ENCODE results near the gene NPAS3.

The NPAS3 gene

DNA sequence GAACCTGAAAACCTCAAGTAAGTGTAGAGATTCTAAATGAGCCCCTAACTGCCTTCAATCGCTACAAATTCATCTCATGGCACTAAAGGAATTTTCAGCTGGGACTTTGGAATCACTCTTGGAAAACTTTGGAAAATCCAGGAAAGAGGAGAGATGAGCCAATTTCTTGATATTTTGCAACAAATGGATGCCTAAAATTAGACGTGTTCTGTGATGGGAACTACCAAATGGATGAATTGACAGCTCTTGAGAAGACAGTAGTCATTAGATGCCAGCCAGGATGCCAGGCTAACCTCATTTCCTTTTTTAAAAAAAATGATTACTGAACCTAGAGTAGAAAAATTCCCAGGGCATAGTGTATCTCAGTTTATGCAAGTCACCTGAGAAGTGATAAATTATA, 78.3 kb downstream of the NPAS3 start:
- DNase-seq: no peak

DNA sequence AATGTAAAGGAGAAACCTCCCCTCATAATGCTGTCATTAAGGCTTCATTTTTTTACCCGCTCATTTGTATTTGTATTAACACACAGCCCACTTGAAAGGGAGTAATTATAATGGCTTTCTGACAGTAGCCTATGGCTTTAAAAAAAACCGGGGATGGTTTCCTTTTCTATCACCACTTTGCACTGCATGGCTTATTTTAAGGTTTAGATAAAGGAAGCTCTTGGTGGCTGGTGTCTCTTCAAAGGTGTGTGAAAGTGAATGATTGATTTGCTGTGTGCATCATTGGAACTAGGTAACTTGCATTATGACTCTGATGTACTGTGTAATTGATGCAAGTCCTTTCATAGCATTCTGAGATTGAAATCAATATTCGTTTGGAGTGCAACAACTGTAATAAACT, 80.7 kb downstream of the NPAS3 start:
- no peak for DNase-seq

DNA sequence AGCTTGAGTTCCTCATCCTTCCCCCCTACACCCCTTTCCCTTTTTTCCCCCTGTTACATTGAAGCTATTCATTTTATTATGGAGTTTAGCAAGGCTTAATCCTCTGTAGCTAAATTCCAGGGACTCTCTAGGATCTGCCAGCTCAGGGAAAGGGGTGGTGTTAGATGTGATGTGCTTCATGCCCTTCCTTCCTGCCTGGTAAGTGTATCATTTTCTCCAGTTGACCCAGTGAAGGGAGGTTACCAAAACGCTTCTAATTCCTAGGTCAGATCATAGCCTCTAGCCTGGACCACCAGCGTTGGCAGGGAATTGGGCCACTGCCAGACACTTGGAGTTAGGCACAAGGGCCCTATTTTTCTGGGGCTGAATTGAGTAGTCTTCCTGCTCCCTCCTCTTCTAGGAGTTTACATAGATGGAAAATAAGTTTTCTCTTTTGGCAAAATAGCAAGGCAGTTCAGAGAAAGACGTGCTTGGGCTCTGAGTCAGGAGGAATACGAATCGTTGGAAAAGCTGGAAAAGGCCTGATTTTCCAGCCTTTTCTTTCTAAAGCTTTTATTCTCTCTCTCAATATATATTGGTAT, 88.3 kb downstream of the NPAS3 start:
- DNase-seq: no peak

DNA sequence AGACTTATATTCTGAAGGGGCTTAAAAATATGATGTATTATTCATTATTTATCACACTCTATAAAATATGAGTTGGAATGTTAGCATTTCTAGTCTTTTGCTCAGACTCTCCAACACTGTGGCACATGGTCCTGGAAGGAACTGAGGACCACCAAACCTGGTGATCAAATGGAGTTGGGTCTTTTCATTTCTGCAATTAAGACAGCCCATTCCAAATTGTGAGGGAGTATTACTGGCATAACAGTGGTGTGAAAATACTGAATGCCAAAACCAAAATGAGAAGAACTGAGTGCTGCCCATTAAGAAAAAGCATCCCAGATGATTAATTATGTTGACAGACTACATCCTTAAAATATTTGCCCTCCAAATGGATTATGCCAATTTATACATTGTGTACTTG, 90.8 kb downstream of the NPAS3 start:
- no peak for DNase-seq

DNA sequence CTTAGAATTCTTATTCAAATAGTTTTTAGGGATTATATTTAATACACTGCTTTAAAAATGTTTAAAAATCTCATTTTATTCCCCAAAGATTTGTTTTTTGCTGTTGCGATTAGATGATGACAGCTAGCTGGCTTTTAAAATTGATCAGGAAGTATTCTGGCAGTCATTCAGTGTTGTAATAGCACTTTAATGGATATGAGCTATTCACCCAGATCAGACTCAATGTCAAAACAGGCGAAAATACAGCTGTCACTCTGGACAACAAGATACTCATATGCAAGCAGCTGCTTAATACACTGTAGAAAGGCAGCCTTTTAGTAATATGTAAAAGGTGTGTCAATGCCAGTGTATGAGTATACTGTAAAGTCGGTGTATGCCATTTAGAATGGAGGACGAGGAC, 91.7 kb downstream of the NPAS3 start:
- DNase-seq: no peak

DNA sequence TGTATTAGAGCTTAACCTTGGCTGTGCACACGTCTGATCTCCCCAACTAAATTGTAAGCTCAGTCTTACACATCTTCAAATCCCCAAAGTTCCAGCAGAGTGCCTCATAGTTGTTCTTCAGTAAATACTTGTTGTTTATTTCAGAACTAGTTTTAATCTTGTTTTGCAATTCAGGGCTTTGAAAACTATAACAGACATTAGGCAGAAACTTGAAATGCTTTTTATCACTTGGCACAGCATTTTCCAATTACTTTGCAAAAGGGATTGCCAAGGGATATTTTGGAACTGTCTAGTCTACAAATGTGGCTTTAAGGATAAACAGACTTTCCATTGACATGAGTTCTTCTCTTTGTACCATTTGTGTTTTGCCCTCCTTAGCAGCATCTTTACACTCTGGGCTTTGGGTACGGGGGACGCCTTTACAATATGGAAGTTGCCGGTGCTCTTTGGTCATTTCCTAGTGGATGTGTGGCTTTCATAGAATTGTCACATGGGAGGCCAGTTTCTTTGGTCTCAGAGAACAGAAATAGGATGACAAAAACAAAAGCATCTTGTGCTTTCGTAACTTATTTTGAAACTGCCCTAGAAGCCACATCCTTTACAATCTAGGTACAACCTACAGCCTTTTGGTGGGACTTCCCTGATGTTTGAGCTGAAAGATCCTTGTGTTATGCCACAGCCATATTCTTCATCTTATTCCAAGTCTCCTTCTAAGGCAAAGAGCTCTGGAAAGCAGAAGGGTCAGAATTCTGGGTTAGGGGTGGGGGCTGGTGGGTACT, 96.9 kb downstream of the NPAS3 start:
- no peak for DNase-seq

DNA sequence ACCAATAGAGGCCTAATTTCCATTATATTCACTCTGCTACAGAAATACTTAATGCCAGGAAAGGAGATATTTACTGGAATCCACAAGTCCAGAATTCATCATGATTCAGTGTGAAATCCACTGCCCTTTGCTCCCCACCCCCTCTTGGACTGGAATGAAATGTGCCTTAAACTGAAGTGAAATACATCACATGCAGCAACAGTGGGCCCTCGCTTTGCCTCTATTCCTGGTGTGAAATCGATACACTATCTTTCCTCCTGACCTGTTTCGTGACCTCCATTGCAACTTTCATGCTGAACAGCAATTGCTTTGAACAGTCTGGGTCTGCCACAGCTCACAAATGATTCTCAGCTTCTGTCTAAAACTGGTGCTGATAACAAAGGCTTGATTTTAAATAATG, 100.6 kb downstream of the NPAS3 start:
- DNase-seq: no peak

DNA sequence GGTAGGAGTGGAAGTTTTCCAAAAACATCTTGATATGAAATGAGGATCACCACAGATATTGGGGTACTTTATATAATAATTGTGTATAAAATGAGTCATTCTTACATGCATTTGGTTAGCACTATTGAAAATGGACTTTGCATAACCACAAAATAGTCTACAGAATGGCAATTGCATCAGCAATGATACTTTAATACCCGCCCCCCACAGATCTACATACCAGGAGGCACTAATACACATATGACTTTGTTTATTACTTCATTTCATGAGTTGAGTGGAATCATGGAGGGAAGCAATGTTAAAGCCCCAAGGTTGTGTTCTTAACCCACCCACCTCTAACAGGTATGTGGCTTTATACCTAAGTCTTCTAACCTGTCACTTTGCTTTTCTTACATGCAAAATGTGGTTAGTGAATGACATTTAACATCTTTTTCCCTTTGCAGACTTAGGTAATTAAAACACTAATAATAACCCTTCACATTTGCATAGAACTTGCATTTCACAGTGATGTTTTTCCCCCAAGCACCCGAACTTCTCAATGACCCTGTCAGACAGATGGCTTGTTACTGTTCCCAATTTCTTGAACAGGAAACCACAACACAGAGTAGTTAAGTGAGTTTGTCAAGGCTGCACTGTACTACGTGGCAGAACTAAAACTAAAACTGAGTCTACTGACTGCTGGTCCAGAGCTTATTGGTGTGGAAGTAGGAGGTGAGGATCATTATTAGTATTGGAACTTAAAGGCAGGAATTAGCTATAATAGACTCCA, 101.9 kb downstream of the NPAS3 start:
- no peak for DNase-seq

DNA sequence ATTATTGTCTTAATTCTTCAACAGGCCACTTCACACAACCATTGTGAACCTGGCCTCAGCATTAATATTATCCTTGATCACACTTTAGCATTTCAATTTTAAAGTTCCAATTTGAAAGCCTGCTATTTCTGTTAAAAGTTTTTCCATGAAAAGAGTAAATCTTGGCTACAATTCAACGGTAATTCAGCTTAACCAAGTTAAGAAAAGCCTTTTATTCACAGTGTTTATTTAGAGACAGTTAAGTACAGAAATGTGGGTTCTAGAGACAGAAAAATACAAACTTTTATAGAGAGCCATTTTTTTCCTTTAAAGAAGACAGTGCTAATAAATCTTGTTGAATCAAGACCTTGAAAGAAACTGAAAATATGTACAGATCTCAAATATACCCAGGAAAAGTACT, 103.9 kb downstream of the NPAS3 start:
- no peak for DNase-seq

DNA sequence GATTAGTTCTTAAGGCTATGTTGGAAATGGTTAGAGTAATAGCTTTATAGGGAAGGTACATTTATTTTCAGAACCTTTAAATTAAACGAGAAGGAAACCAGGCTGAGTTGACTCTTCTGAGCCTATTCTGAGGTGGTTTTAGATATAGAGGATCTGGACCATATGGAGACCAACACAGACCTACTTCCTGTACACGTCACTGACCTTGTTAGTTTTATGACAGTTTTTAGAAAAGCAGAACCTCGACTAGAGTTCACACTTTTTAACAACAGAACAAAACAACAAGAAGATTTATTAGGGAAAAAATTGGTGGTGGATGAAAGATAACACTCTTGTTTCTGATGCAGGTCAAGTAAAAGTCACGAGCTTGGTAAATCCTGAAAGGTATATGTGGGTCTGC, 107.1 kb downstream of the NPAS3 start:
- no peak for DNase-seq

DNA sequence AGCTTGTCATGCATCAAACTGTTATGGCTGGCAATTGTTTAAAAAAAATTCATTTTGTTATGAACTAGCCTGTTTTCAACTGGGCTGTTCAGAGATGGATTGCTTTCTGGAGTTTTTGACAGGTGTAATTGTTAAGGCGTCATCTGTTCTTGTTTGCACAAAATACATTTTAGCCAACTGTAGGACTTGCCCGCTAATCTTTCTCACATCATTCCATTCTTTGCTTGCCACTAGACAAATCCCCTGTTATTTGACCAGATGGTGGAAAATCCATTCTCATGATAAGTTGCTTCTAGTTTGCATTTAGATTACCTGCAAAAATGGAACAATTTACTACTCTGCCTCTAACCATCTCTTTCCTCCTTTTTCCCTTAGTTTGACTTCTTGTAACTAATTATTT, 114.3 kb downstream of the NPAS3 start:
- no peak for DNase-seq

DNA sequence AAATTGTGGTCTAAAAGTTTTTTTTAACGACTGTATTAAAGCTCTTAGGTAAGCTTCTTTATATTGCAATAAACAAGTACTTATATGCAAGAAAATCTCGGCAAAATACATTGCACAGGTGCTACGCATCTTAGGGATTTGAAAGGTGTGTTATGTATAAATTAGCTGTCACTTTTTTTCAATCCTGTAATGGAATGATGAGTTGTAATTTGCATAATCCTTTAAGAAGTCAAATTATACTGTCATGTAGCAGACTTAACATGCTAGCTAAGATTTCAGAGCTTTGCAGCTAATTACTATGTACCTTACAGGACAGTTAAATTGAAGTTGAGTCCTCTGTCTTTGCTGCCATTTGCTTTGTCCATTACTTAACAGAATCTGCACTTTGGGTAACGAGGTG, 117.5 kb downstream of the NPAS3 start:
- no peak for DNase-seq

DNA sequence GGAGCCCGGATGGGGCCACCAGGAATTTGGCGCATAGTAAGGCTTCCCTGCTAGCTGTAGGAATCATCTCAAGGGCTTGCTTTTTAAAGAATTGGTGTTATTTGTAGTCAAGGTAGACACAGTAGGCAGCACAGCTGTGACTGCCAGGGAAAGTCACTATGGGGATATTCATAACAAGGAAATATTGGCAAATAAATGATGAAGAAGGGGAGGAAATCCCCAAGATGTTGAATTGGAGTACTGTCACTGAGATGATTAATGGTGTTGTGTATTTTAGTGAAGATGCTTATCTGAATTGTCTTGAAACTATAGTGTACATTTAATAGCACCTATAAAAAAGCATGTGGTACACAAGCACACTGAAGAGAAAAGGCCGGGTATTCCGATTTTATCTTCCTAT, 118.9 kb downstream of the NPAS3 start:
- DNase-seq: no peak

DNA sequence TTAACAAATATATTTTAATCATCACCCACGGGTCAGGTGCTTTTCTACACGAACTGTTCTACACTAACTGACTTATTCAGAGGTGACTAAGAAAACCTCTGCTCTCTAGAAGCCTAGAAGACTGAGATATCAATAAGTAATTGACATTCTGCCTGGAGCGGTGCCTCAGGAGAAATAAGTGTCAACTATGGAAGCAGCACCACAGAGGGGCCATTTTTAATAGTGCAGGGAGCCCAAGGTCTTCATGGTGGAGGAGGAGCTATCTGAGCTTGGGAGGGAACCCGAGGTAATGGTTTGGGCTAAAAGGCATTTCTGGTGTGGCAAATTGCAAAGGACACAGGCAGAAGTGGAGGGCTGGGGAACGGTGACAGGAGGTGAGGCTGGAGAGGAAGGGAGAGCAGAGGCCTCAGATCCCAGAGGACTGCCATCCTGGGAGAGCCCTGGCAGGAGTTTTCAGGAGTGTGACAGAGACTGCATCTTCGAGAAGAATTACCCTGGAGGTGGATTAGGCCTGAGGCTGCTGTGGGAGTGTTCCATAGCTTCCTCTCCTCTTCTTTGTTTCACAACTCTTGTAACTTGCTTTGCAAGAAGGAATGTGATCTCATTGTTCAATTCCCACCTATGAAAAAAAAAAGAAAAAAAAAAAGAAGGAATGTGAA, 123.1 kb downstream of the NPAS3 start:
- no peak for DNase-seq

DNA sequence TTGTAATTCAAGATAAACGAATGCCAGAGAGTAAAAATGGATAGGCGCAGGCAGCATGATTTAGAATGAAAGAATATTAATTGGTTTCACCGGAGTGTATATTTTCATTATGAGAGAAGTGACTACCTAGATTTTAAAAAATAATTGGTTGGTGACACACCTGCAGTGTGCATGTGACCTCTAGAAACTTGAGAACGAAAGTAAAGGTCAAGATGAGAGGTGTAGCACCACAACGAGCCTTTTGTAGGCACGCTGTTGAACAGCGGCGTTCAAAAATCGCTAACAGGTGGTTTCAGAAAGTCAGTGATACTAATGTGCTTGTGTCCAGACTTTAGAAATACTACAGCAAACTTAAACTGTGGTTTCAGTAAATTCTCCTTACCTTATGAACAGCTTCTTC, 123.8 kb downstream of the NPAS3 start:
- DNase-seq: no peak

DNA sequence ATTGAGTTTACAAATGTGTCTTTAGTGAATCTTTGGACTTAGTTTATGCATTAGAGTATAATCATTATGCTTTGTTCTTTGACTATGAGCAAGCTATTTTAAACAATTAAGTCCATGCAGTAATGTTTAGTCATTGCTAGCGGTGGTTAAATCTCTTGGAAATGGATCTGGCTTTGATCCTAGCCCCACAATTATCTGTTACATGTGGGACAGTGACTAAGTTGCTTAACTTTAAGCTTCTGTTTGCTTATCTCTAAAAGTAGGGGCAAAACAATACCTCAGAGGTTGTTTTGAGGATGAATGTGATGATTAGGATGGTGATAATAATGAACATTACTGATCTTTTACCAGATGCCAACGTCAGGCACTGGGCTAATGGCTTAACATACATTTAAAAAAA, 124.2 kb downstream of the NPAS3 start:
- no peak for DNase-seq

DNA sequence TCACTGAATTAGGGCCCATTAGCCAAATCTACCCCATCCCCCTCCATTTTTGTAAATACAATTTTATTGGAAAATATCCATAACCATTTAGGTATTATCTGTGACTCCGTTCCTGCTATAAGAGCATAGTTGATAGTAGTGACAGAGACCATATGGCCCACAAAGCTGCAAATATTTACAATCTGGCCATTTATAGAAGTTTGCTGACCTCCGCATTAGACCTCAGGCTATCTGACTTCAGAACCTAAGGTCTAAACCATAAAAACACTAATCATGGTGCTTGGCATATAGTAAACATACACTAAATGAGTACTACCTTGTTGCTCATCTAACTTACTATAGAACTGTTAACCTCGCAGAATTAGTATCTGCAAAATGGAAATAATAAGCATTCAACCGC, 124.8 kb downstream of the NPAS3 start:
- DNase-seq: no peak

DNA sequence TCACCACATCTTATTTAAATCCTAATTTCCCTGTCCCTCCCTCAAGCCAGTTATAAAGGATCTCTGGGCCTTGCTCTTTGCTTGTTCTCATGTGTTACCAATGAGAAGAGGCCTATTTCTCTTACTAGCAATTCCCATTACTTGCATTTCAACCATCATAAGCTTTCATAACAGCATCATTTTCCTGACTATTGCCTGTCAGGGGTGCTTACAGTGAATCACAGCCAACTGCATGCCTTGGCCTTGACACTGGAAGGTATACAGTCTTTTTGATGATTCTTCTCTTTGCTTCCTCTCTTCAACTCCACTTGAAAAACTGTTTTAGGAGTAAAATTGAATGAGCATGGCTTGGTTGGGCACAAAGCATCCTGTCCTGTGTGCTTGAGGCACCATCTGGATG, 127.0 kb downstream of the NPAS3 start:
- DNase-seq: no peak

DNA sequence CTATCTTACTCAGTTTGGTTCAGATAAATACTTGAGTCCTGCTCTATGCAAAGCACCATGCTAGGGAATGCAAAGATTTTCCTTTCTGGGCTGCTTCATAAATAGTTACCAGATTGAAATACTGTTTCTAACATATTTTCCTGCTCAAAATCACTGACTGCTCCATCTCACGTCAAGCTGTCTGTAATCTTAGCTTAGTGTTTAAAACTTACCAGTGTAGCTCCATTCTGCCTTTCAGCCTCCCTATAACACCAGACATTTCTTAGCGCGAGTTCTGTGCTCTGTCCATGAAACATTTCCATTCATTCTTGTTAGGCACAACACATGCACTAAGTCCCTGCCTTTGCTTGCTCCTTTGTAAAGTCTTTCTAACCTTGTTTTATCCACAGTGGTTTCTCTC, 129.4 kb downstream of the NPAS3 start:
- no peak for DNase-seq

DNA sequence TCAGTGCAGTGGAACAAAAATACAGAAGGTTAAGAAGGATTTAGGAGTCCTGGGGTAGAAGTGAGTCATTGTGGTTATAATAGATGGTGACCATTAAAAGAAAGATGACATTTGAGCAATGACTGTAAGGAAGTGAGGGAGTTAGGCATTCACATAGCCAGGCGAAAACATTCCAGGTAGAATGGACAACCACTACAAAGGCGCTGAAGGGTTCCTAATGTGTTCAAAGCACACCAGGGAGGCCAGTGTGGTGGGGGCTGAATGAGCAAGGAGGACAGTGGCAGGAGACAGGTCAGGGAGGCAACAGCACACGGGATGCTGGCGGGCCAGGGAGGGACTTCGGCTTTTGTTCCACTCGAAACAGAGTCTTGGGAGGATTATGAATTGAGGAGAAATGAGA, 129.9 kb downstream of the NPAS3 start:
- DNase-seq: no peak

DNA sequence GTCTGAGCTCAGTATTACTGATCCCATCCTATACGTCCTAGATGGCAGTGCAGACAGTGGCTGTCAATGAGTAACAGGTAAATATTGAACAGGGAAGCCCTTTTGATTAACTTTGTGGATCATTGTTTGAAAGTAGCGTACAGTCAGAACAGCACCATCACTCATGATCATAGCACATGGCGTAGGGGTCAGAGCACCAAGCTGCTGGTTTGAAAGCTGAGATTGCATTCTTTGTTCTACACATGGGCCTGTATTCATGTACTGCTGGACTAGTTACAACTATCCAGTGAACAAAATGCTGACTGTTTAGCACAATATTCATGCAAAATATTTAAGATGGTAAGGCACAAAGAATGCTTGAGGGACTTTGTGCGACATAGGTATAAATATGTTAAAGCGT, 131.8 kb downstream of the NPAS3 start:
- no peak for DNase-seq

DNA sequence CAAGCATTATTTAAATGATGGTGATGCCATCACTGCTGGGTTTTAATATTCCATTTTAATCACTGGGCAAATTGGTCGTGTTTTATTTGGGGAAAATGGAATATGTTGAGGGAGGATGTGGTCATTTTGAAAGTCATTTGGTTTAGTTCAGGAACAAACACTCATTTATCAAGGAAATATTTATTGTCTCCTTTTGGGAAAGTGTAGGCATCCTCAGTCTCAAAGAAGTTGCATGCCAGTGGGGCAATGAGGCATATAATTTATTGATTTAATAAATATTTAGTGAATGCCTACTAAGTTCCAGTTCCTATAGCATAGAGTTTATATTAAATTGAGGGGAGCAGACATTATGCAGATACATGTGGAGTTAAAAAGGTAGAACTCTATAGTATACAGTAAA, 134.3 kb downstream of the NPAS3 start:
- no peak for DNase-seq

DNA sequence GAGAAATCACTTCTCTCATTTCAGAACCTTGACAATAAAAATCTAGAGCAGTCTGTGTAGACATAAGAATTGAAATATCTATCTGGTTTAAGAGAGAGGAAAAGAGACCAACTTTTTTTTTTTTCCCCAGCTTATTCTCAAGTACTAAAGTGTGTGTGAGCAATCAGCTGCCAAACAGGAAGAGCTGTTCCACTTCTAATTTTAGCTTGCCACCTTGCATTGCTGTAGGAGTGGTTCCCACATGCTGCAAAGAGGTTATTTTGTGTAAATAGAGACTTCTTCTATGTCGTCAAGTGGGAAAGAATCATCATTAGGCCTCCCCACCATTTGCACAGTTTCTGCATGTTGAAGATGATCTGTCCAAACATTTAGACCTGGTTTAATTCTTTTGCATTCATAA, 142.6 kb downstream of the NPAS3 start:
- DNase-seq: no peak

DNA sequence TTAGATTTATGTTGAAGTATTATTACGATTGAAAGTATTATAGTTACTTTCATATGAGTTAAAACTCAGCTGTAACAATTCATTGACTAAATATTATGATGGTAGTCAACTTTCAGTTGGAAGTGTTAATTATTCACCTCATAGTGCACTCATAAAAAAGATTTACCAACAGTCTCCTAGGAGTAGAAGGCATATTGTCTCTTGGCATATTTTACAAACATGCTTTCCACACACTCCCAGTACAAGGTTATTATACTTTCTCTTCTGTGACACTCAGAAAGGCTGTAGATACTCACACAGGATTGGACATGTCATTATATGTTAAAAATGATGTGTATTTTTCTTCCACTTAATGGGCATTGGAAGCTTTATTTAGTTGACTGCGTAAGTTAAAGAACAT, 147.1 kb downstream of the NPAS3 start:
- DNase-seq: no peak
